Psoas muscle (tissue), 8 donors: ENCODE results near the gene SOSTDC1. TPM values are rescaled to one million over a fixed set of nuclear protein-coding genes. Genes with fewer than 3 reads are reported as not detected.
"Not testable (repeated sequence)": the region's sequence is repeated elsewhere in the genome, so short reads cannot be mapped to it uniquely, and the experiment has no call there.

Source experiments
- ATAC-seq, 4 donors: fragments of 200-7000 bp; cut with Tn5 transposase; one replicate each; pipeline ENCODE4 v1.9.1; 2020; ENCODE audit warnings: moderate library complexity in 3 of 4, mild to moderate bottlenecking in 2 of 4
- DNase-seq, 2 donors: peaks; one replicate each; pipeline ENCODE4 v3.0.0-alpha.2; 2020
- H3K27ac ChIP-seq: fragments of 200-600 bp; one replicate; pipeline ENCODE4 v1.8.0; 2022
- H3K27me3 ChIP-seq, 3 donors: fragments of 200-600 bp in 1 of 3; one replicate each; pipeline versions ENCODE4 v1.6.1 to v1.8.0; 2013 to 2022; ENCODE audit warnings: low read length in 2 of 3, mild to moderate bottlenecking in 2 of 3, moderate library complexity in 1 of 3; ENCODE audit not compliant: insufficient read depth in 3 of 3
- H3K36me3 ChIP-seq, 2 donors: fragments of 200-600 bp in 1 of 2; one replicate each; pipeline versions ENCODE4 v1.6.1 to v1.8.0; 2013 to 2022; ENCODE audit warnings: low read depth in 1 of 2, mild to moderate bottlenecking in 1 of 2, moderate library complexity in 1 of 2; ENCODE audit not compliant: insufficient read depth in 1 of 2
- H3K4me1 ChIP-seq: fragments of 200-600 bp; one replicate; pipeline ENCODE4 v1.8.0; 2022
- H3K4me3 ChIP-seq: fragments of 200-600 bp; one replicate; pipeline ENCODE4 v1.8.0; 2022; ENCODE audit warnings: mild to moderate bottlenecking
- H3K9me3 ChIP-seq: fragments of 200-600 bp; one replicate; pipeline ENCODE4 v1.8.0; 2022
- WGBS, 3 donors: extraction: QIAGEN DNeasy Blood & Tissue Kit; methylation state at CpG; one replicate each; pipeline versions ENCODE4 v1.1.6 to v1.1.7; 2013; 5-methylcytosine and 5-hydroxymethylcytosine counted together
- intact Hi-C, 2 donors: fragments of 100-400 bp; cut with DNase I; formaldehyde crosslinking; loops; one replicate each; pipeline versions ENCODE4 v1.11.0 to v1.14.2; 2022
- polyA plus RNA-seq, 3 donors: library from polyadenylated mRNA; stranded (reverse); fragments of 200-250 nt; gene quantifications; one replicate each; pipeline ENCODE4 v1.2.3, GENCODE V29; 2013
- total RNA-seq, 4 donors: library from RNA; stranded (reverse); fragmentation: NEBNext Ultra II Directional in 2 of 4; extraction: Animal tissue kit (Norgen Biotek cat#: 25700) in 2 of 4; gene quantifications; one replicate each; pipeline versions ENCODE4 v1.2.1 to v1.2.4, GENCODE V29; 2021 to 2023
- TF ChIP-seq, protein P1 (sequence below): fragments of 200-600 bp; IDR thresholded peaks from one replicate; pipeline ENCODE4 v1.8.0; 2022; ENCODE audit warnings: antibody characterized with exemption
- donor health status: healthy with polysubstance abuse.
- donor health status: DM: no; HTN: no; CAD: no; lungs with moderate emphysema.
- donor health status: Bipolar disorder and iron deficiency.
- donor health status: healthy.
- donor health status: DM: yes; HTN: yes; CAD: no.
- donor health status: DM: no; HTN: no; CAD: no.
- donor health status: DM: no; HTN: no; CAD: no.
- donor health status: DM: yes; HTN: yes; CAD: no.

The SOSTDC1 gene
- total and polyA plus RNA-seq, 7 donors = 0.04 to 0.24 TPM; not detected in 5

DNA sequence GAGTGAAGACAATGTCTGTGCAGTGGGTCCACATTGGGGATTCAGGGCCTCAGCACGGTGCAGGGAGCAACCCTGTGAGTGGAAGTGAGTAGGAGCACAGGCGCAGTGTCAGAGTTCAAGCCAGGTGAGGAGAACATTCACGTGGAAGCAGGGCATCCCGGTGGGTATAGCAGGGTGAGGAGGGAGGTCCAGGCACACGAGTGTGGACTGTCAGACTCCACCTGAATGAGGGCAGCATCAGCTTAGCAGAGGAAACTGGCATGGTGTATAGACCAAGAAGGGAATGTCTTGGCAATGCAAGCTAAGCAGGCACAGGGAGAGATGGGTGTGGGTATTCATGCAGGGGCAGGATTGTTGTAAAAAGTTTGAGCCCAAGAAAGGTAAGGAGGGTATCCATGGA is 45.8 kb upstream of the SOSTDC1 start:
- no peak for DNase-seq
- Histone ChIP-seq H3K4me3 (no peak overlapping the region), H3K4me1 (no peaks in the 10 kb centered on the region), H3K9me3 (peaks cover 6% of the 10 kb centered on the region), H3K27ac (no peak overlapping the region), H3K27me3 (no peaks in the 10 kb centered on the region), H3K36me3 (no peaks in the 10 kb centered on the region)
- intact Hi-C loops = no loop called here
- no peak for ATAC-seq
- WGBS, 3 donors = 79 to 83% (median 82%) methylated on average over 5 of the region's 5 CpGs
- TF ChIP-seq, protein P1, sequence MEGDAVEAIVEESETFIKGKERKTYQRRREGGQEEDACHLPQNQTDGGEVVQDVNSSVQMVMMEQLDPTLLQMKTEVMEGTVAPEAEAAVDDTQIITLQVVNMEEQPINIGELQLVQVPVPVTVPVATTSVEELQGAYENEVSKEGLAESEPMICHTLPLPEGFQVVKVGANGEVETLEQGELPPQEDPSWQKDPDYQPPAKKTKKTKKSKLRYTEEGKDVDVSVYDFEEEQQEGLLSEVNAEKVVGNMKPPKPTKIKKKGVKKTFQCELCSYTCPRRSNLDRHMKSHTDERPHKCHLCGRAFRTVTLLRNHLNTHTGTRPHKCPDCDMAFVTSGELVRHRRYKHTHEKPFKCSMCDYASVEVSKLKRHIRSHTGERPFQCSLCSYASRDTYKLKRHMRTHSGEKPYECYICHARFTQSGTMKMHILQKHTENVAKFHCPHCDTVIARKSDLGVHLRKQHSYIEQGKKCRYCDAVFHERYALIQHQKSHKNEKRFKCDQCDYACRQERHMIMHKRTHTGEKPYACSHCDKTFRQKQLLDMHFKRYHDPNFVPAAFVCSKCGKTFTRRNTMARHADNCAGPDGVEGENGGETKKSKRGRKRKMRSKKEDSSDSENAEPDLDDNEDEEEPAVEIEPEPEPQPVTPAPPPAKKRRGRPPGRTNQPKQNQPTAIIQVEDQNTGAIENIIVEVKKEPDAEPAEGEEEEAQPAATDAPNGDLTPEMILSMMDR = no peak

DNA sequence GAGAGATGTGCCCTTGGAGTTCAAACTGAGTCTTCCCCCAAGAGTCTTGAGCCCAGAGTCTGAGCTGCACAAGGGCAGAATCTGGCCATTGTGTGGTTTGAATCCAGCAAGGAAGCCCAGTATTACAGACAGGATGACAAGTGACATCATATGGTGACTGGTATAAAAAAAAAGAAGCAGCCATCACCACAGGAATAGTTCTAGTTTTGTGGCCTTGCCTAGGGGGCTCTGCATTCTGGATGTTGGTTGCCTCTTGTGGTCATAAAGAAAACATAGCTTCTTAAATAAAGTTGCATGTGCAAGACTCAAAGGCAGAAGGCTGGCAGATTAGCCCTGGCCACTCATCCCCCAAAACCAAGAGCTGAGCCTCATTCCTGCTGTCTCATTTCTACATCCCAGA is 44.3 kb upstream of the SOSTDC1 start:
- TF ChIP-seq, protein P1 = no peak
- ATAC-seq = no peak

DNA sequence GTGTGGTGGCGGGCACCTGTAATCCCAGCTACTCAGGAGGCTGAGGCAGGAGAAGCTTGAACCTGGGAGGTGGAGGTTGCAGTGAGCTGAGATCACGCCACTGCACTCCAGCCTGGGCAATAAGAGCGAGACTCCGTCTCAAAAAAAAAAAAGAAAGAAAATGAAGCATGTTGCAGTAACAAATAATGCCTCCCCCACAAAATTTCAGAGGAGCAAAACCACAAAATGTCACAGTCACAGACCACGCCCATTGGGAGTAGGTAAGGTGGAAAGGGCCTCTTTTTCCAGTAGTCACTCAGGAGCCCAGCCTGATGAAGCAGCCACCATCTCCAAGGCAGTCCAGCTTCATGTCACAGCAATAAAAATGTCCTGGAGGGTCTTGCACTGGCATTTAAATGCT is 40.9 kb upstream of the SOSTDC1 start:
- H3K4me3 ChIP-seq, H3K4me1 ChIP-seq, ATAC-seq, intact Hi-C loops, H3K27ac ChIP-seq, H3K27me3 ChIP-seq, DNase-seq, H3K36me3 ChIP-seq, H3K9me3 ChIP-seq: not testable (repeated sequence)
- 79 to 93% (median 91%) methylated on average over 5 of the region's 5 CpGs for WGBS, 3 donors

More for the DNA sequence above, 44.3 kb upstream of the SOSTDC1 start:
- no peak overlapping the region for H3K4me3 ChIP-seq
- H3K27me3 ChIP-seq = no peaks in the 10 kb centered on the region
- H3K4me1 ChIP-seq = no peaks in the 10 kb centered on the region
- DNase-seq = no peak
- no peaks in the 10 kb centered on the region for H3K9me3 ChIP-seq
- intact Hi-C loops = no loop called here
- no peak overlapping the region for H3K27ac ChIP-seq
- no peaks in the 10 kb centered on the region for H3K36me3 ChIP-seq

DNA sequence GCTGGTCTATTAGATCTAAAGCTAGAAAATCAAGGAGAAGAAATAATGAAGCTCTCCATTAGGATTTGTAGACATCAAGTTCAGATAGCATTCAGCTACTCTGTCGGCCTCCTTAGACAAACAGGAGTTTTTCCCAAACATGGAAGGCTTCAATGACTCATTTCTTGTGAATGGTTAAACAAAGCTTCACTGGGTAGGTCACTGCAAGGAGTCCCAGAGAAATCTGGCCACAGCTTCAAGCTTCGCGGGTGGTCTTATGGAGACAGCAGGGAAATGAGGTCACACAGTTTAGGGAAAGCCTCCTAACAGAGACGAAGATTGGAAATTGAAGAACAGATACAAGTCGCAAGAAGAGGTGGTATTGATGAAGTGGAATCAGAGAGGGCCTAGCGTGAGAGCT is 38.5 kb upstream of the SOSTDC1 start:
- ATAC-seq (no peak), DNase-seq (no peak)
- no peaks in the 10 kb centered on the region for H3K36me3 ChIP-seq
- H3K4me3 ChIP-seq = no peak overlapping the region
- H3K4me1 ChIP-seq = no peaks in the 10 kb centered on the region
- no peaks in the 10 kb centered on the region for H3K9me3 ChIP-seq
- 82 to 87% (median 83%) methylated on average over 6 of the region's 6 CpGs for WGBS, 3 donors
- no peaks in the 10 kb centered on the region for H3K27me3 ChIP-seq
- intact Hi-C loops = no loop called here
- no peak overlapping the region for H3K27ac ChIP-seq
- TF ChIP-seq, protein P1 = no peak

DNA sequence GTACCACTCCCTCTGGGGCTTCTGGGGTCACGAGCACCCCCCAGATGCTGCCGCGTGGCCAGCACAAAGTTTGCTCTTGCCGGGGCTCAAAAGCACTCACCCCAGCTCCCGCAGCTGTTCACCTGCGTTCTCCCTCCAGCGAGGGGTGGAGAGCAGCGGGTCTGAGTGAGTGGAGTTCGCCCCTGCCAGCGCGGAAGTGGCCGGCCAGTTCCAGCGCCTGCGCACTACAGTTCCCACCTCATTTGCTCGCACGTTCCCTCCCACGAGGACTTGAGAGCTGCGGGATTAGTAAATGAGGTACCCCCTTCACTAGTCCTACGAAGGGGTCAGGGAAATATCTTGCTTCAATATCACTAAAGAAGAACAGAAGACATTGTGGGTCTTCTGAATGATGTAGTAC is 36.8 kb upstream of the SOSTDC1 start:
- TF ChIP-seq, protein P1 = no peak
- H3K27ac ChIP-seq = no peak overlapping the region
- DNase-seq = no peak
- WGBS, 3 donors = 92 to 95% (median 93%) methylated on average over 19 of the region's 19 CpGs
- H3K27me3 ChIP-seq = no peaks in the 10 kb centered on the region
- H3K4me1 ChIP-seq = no peaks in the 10 kb centered on the region
- no peaks in the 10 kb centered on the region for H3K36me3 ChIP-seq
- H3K4me3 ChIP-seq = no peak overlapping the region
- intact Hi-C loops = no loop called here
- no peak for ATAC-seq
- H3K9me3 ChIP-seq = no peaks in the 10 kb centered on the region
